Adipocyte (in vitro differentiated cells): ENCODE results near the gene ATP6V1B1.

Experiments used
- DNase-seq: peaks from one replicate; pipeline ENCODE4 v3.0.0-alpha.2; 2015; ENCODE audit warnings: low read depth
- H3K27me3 ChIP-seq: replicated peaks from 2 replicates; pipeline ENCODE4 v1.7.0; 2013; ENCODE audit warnings: mild to moderate bottlenecking, low read length, moderate library complexity; ENCODE audit not compliant: control insufficient read depth, insufficient read depth
- H3K36me3 ChIP-seq: 2 replicates; pipeline ENCODE4 v1.7.0; 2013; ENCODE audit warnings: low read length, mild to moderate bottlenecking, moderate library complexity; ENCODE audit not compliant: control insufficient read depth, insufficient read depth, severe bottlenecking
- H3K4me1 ChIP-seq: 2 replicates; pipeline ENCODE4 v1.7.0; 2013; ENCODE audit warnings: mild to moderate bottlenecking, low read length, moderate library complexity; ENCODE audit not compliant: control insufficient read depth, insufficient read depth
- H3K4me3 ChIP-seq: 2 replicates; pipeline ENCODE4 v1.7.0; 2013; ENCODE audit warnings: mild to moderate bottlenecking, low read length, moderate library complexity
- H3K9ac ChIP-seq: 2 replicates; pipeline ENCODE4 v1.7.0; 2013; ENCODE audit warnings: mild to moderate bottlenecking, low read length, moderate library complexity
- H3K9me3 ChIP-seq: 2 replicates; pipeline ENCODE4 v1.7.0; 2013; ENCODE audit warnings: mild to moderate bottlenecking, low read length, moderate library complexity; ENCODE audit not compliant: control insufficient read depth

ATP6V1B1 gene

GRCh38 chr2:70902579-70902978 lies 33.1 kb upstream of the ATP6V1B1 start:
- peaks cover 14% of the 10 kb centered on the region for H3K4me1 ChIP-seq
- H3K9me3 ChIP-seq, result no peaks in the 10 kb centered on the region
- H3K9ac ChIP-seq, result no peak overlapping the region
- H3K36me3 ChIP-seq, result no peaks in the 10 kb centered on the region
- H3K4me3 ChIP-seq, result no peak overlapping the region
- peaks cover 27% of the 10 kb centered on the region for H3K27me3 ChIP-seq
- DNase-seq, result no peak

- DNase-seq, result no peak
- no peaks in the 10 kb centered on the region for H3K9me3 ChIP-seq
- no peaks in the 10 kb centered on the region for H3K36me3 ChIP-seq
- no peak overlapping the region for H3K4me3 ChIP-seq
- H3K27me3 ChIP-seq, result peaks cover 21% of the 10 kb centered on the region
- no peak overlapping the region for H3K9ac ChIP-seq
- peaks cover 17% of the 10 kb centered on the region for H3K4me1 ChIP-seq
These were observed 32.5 kb upstream of the ATP6V1B1 start for GRCh38 chr2:70903171-70903570.

GRCh38 chr2:70903641-70904340 lies 31.9 kb upstream of the ATP6V1B1 start:
- DNase-seq, result no peak
- Histone ChIP-seq H3K36me3 (no peaks in the 10 kb centered on the region), H3K9me3 (no peaks in the 10 kb centered on the region), H3K9ac (no peak overlapping the region), H3K4me3 (no peak overlapping the region), H3K4me1 (peaks cover 17% of the 10 kb centered on the region), H3K27me3 (peaks cover 15% of the 10 kb centered on the region)

GRCh38 chr2:70904371-70905216 lies 31.1 kb upstream of the ATP6V1B1 start:
- Histone ChIP-seq H3K4me1 (peaks cover 17% of the 10 kb centered on the region), H3K9ac (no peak overlapping the region), H3K9me3 (no peaks in the 10 kb centered on the region), H3K27me3 (peaks cover 7% of the 10 kb centered on the region), H3K4me3 (no peak overlapping the region), H3K36me3 (no peaks in the 10 kb centered on the region)
- DNase-seq, result no peak

GRCh38 chr2:70905443-70906421 lies 30.0 kb upstream of the ATP6V1B1 start:
- Histone ChIP-seq H3K9ac (no peak overlapping the region), H3K36me3 (no peaks in the 10 kb centered on the region), H3K27me3 (peaks cover 5% of the 10 kb centered on the region), H3K9me3 (no peaks in the 10 kb centered on the region), H3K4me1 (peaks cover 17% of the 10 kb centered on the region), H3K4me3 (no peak overlapping the region)
- DNase-seq, result no peak

GRCh38 chr2:70906439-70907005 lies 29.2 kb upstream of the ATP6V1B1 start:
- Histone ChIP-seq H3K9me3 (no peaks in the 10 kb centered on the region), H3K27me3 (peaks cover 5% of the 10 kb centered on the region), H3K9ac (no peak overlapping the region), H3K36me3 (no peaks in the 10 kb centered on the region), H3K4me1 (peaks cover 15% of the 10 kb centered on the region), H3K4me3 (no peak overlapping the region)
- no peak for DNase-seq

- H3K9me3 ChIP-seq, result no peaks in the 10 kb centered on the region
- H3K4me1 ChIP-seq, result peaks cover 6% of the 10 kb centered on the region
- no peaks in the 10 kb centered on the region for H3K36me3 ChIP-seq
- peak; percentile 49 for DNase-seq
- peak overlapping the region; percentile 68 for H3K9ac ChIP-seq
- peak overlapping the region; percentile 72 for H3K4me3 ChIP-seq
- peaks cover 5% of the 10 kb centered on the region for H3K27me3 ChIP-seq
These were observed 28.3 kb upstream of the ATP6V1B1 start for GRCh38 chr2:70907130-70908057.

GRCh38 chr2:70916291-70916690 lies 19.4 kb upstream of the ATP6V1B1 start:
- DNase-seq, result no peak
- H3K27me3 ChIP-seq, result no peaks in the 10 kb centered on the region

GRCh38 chr2:70918016-70918415 lies 17.7 kb upstream of the ATP6V1B1 start:
- H3K4me3 ChIP-seq, result no peak overlapping the region
- H3K4me1 ChIP-seq, result no peaks in the 10 kb centered on the region
- DNase-seq, result no peak
- H3K9me3 ChIP-seq, result no peaks in the 10 kb centered on the region
- H3K36me3 ChIP-seq, result no peaks in the 10 kb centered on the region
- H3K9ac ChIP-seq, result no peak overlapping the region
- H3K27me3 ChIP-seq, result no peaks in the 10 kb centered on the region

More at GRCh38 chr2:70916291-70916690, 19.4 kb upstream of the ATP6V1B1 start:
- no peak overlapping the region for H3K9ac ChIP-seq
- H3K4me3 ChIP-seq, result no peak overlapping the region
- no peaks in the 10 kb centered on the region for H3K36me3 ChIP-seq
- no peaks in the 10 kb centered on the region for H3K4me1 ChIP-seq
- no peaks in the 10 kb centered on the region for H3K9me3 ChIP-seq
